HEK293 (cell line): ENCODE results near the gene OPN1LW.
A peak's percentile ranks its signal among the peaks of the same experiment; 100 is the strongest.

Source experiments
- CTCF ChIA-PET: fragments of 350-600 bp; formaldehyde crosslinking; extraction: SDS; loops from one replicate; lab custom pipeline; 2021; ENCODE audit warnings: antibody characterized with exemption; lab: Yijun Ruan, JAX
- POLR2A ChIA-PET: fragments of 300-600 bp; formaldehyde crosslinking; extraction: SDS; loops from one replicate; lab custom pipeline; 2020; ENCODE audit warnings: antibody characterized with exemption, inconsistent platforms; lab: Yijun Ruan, JAX
- H3K27ac ChIP-seq: fragments of 200-500 bp; sonication (Bioruptor generic); 2 replicates; pipeline ENCODE4 v1.5.1; 2014; ENCODE audit warnings: low read depth, low read length, control low read depth, inconsistent platforms; ENCODE audit errors: extremely low read depth
- H3K36me3 ChIP-seq, 2 experiments: fragments of 200-500 bp in 1 of 2; sonication (Bioruptor generic) in 1 of 2; 1 replicate in 1 of 2; 2 replicates in 1 of 2; pipeline ENCODE4 v1.5.1; 2014 to 2017; ENCODE audit warnings: inconsistent platforms in 2 of 2, low read length in 2 of 2; ENCODE audit not compliant: control insufficient read depth in 2 of 2, insufficient read depth in 1 of 2
- H3K4me1 ChIP-seq: fragments of 200-500 bp; sonication (Bioruptor generic); 2 replicates; pipeline ENCODE4 v1.5.1; 2014; ENCODE audit warnings: mild to moderate bottlenecking, low read length, inconsistent platforms; ENCODE audit not compliant: control insufficient read depth, insufficient read depth
- H3K4me3 ChIP-seq: 2 replicates; pipeline ENCODE4 v1.5.1; 2011; ENCODE audit warnings: low read depth, mild to moderate bottlenecking, control low read depth, low read length, moderate library complexity
- H3K9me3 ChIP-seq: fragments of 200-500 bp; sonication (Bioruptor generic); 2 replicates; pipeline ENCODE4 v1.5.1; 2014; ENCODE audit warnings: low read depth, low read length, inconsistent platforms; ENCODE audit not compliant: control insufficient read depth, insufficient read depth
- BCL11B ChIP-seq: fragments of 450-650 bp; formaldehyde crosslinking; IDR thresholded peaks from 2 replicates; pipeline ENCODE4 v1.5.1; 2016; ENCODE audit warnings: low read depth, missing biosample characterization, missing genetic modification characterization
- FEZF1 ChIP-seq: fragments of 450-650 bp; formaldehyde crosslinking; IDR thresholded peaks from 2 replicates; pipeline ENCODE4 v1.5.1; 2016; ENCODE audit warnings: missing biosample characterization, missing genetic modification characterization
- KLF1 ChIP-seq: fragments of 450-650 bp; formaldehyde crosslinking; IDR thresholded peaks from 2 replicates; pipeline ENCODE4 v1.5.1; 2016; ENCODE audit warnings: missing biosample characterization, missing genetic modification characterization
- REPIN1 ChIP-seq: fragments of 450-650 bp; formaldehyde crosslinking; IDR thresholded peaks from 2 replicates; pipeline ENCODE4 v1.5.1; 2017; ENCODE audit warnings: missing biosample characterization, missing genetic modification characterization, low read depth
- SETDB1 ChIP-seq: IDR thresholded peaks from one replicate; pipeline ENCODE4 v1.6.1; 2017; ENCODE audit warnings: mild to moderate bottlenecking, low read length, moderate library complexity, mixed read lengths; ENCODE audit not compliant: insufficient read length
- ZNF133 ChIP-seq: fragments of 450-650 bp; formaldehyde crosslinking; IDR thresholded peaks from 2 replicates; pipeline ENCODE4 v1.5.1; 2016; ENCODE audit warnings: missing biosample characterization, missing genetic modification characterization
- ZNF19 ChIP-seq: fragments of 450-650 bp; formaldehyde crosslinking; IDR thresholded peaks from 2 replicates; pipeline ENCODE4; 2016; ENCODE audit warnings: missing biosample characterization, missing genetic modification characterization, low read depth
- ZNF214 ChIP-seq: fragments of 450-650 bp; formaldehyde crosslinking; IDR thresholded peaks from 2 replicates; pipeline ENCODE4 v1.5.1; 2017; ENCODE audit warnings: missing biosample characterization, mild to moderate bottlenecking, missing genetic modification characterization, borderline replicate concordance
- ZNF366 ChIP-seq: fragments of 450-650 bp; formaldehyde crosslinking; conservative IDR thresholded peaks from 2 replicates; pipeline ENCODE4 v1.5.1; 2016; ENCODE audit warnings: missing biosample characterization, missing genetic modification characterization
- ZNF398 ChIP-seq: fragments of 450-650 bp; formaldehyde crosslinking; IDR thresholded peaks from 2 replicates; pipeline ENCODE4 v1.5.1; 2017; ENCODE audit warnings: missing biosample characterization, missing genetic modification characterization
- ZNF521 ChIP-seq: fragments of 450-650 bp; formaldehyde crosslinking; IDR thresholded peaks from 2 replicates; pipeline ENCODE4 v1.5.1; 2017; ENCODE audit warnings: missing biosample characterization, mild to moderate bottlenecking, missing genetic modification characterization
- ZNF555 ChIP-seq: fragments of 450-650 bp; formaldehyde crosslinking; conservative IDR thresholded peaks from 2 replicates; pipeline ENCODE4 v1.5.1; 2017; ENCODE audit warnings: missing biosample characterization, mild to moderate bottlenecking, missing genetic modification characterization, inconsistent platforms
- ZNF596 ChIP-seq: fragments of 450-650 bp; IDR thresholded peaks from 2 replicates; pipeline ENCODE4 v1.5.0; 2018; ENCODE audit warnings: missing biosample characterization, mild to moderate bottlenecking, missing genetic modification characterization, moderate library complexity
- ZNF624 ChIP-seq: fragments of 450-650 bp; formaldehyde crosslinking; IDR thresholded peaks from 2 replicates; pipeline ENCODE4 v1.5.1; 2017; ENCODE audit warnings: missing biosample characterization, missing genetic modification characterization
- ZNF837 ChIP-seq: fragments of 450-650 bp; formaldehyde crosslinking; IDR thresholded peaks from 2 replicates; pipeline ENCODE4 v1.5.1; 2016; ENCODE audit warnings: missing biosample characterization, missing genetic modification characterization
- TF ChIP-seq, protein P1 (sequence below): fragments of 450-650 bp; formaldehyde crosslinking; conservative IDR thresholded peaks from 2 replicates; pipeline ENCODE4 v1.5.1; 2016; ENCODE audit warnings: low read depth, missing biosample characterization, missing genetic modification characterization
- TF ChIP-seq, protein P2 (sequence below): fragments of 450-650 bp; formaldehyde crosslinking; conservative IDR thresholded peaks from 2 replicates; pipeline ENCODE4 v1.5.1; 2016; ENCODE audit warnings: low read depth, missing biosample characterization, missing genetic modification characterization

Gene OPN1LW

DNA sequence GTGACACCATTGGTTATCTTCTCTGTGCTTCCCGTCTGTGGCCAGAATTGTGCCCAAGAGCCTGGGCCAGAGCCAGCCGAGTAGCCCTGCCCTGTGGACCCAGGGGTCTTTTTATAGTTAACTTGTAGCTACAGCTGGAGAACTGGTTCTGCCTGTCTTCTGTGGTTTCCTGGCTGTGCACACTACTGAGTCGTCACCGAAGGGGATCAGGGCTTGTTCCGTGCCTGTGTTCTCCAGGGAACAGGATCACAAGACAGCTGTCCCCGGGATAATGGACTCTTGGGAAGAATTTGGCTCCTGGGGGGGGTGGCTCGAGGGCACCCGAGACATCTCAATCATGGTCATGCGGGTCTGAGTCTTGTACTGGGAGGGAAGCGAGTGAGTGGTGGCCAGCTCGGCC lies 22.1 kb upstream of the OPN1LW start:
- H3K4me3 ChIP-seq, result no peak overlapping the region
- H3K36me3 ChIP-seq, result no peaks in the 10 kb centered on the region
- no peak overlapping the region for H3K27ac ChIP-seq
- TF ChIP-seq ZNF624 (tag by site-specific recombination) (no peak), ZNF596 (tag by site-specific recombination) (no peak), ZNF133 (no peak)
- TF ChIP-seq, all 188 proteins: peak for 0
- H3K4me1 ChIP-seq, result no peaks in the 10 kb centered on the region
- ChIA-PET POLR2A (no interaction called here), CTCF (no interaction called here)
- H3K9me3 ChIP-seq, result no peaks in the 10 kb centered on the region; the same call in 1 of the 2 replicates

GRCh38 chrX:154123241-154124219 lies 20.5 kb upstream of the OPN1LW start:
- Histone ChIP-seq H3K4me1 (no peaks in the 10 kb centered on the region), H3K9me3 (no peaks in the 10 kb centered on the region; the same call in 1 of the 2 replicates), H3K36me3 (no peaks in the 10 kb centered on the region), H3K4me3 (no peak overlapping the region), H3K27ac (no peak overlapping the region)
- ChIA-PET POLR2A (no interaction called here), CTCF (interaction anchor here (0.7 to 1.0 kb wide), 3 partner anchors 12 to 873 kb away, joined by 3 to 5 read pairs (median 4); no protein-coding TSS in a partner anchor)
- TF ChIP-seq ZNF19 (tag by site-specific recombination) (no peak), FEZF1 (tag by site-specific recombination) (peak; percentile 31; the same call in 1 of the 2 replicates), ZNF214 (tag by site-specific recombination) (no peak)
- TF ChIP-seq, protein P1, sequence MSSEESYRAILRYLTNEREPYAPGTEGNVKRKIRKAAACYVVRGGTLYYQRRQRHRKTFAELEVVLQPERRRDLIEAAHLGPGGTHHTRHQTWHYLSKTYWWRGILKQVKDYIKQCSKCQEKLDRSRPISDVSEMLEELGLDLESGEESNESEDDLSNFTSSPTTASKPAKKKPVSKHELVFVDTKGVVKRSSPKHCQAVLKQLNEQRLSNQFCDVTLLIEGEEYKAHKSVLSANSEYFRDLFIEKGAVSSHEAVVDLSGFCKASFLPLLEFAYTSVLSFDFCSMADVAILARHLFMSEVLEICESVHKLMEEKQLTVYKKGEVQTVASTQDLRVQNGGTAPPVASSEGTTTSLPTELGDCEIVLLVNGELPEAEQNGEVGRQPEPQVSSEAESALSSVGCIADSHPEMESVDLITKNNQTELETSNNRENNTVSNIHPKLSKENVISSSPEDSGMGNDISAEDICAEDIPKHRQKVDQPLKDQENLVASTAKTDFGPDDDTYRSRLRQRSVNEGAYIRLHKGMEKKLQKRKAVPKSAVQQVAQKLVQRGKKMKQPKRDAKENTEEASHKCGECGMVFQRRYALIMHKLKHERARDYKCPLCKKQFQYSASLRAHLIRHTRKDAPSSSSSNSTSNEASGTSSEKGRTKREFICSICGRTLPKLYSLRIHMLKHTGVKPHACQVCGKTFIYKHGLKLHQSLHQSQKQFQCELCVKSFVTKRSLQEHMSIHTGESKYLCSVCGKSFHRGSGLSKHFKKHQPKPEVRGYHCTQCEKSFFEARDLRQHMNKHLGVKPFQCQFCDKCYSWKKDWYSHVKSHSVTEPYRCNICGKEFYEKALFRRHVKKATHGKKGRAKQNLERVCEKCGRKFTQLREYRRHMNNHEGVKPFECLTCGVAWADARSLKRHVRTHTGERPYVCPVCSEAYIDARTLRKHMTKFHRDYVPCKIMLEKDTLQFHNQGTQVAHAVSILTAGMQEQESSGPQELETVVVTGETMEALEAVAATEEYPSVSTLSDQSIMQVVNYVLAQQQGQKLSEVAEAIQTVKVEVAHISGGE (tag by site-specific recombination), result no peak

- H3K27ac ChIP-seq, result no peak overlapping the region
- H3K9me3 ChIP-seq, result no peaks in the 10 kb centered on the region; the same call in 1 of the 2 replicates
- no peak overlapping the region for H3K4me3 ChIP-seq
- ChIA-PET CTCF (no interaction called here), POLR2A (no interaction called here)
- no peaks in the 10 kb centered on the region for H3K36me3 ChIP-seq
- TF ChIP-seq SETDB1, result no peak
- no peak for TF ChIP-seq ZNF555 (tag by site-specific recombination)
- TF ChIP-seq ZNF837 (tag by site-specific recombination), result no peak
- TF ChIP-seq BCL11B (tag by site-specific recombination), result no peak
- no peak for TF ChIP-seq ZNF521
- TF ChIP-seq ZNF398 (tag by site-specific recombination), result no peak
- no peak for TF ChIP-seq ZNF366 (tag by site-specific recombination)
- TF ChIP-seq, protein P2, sequence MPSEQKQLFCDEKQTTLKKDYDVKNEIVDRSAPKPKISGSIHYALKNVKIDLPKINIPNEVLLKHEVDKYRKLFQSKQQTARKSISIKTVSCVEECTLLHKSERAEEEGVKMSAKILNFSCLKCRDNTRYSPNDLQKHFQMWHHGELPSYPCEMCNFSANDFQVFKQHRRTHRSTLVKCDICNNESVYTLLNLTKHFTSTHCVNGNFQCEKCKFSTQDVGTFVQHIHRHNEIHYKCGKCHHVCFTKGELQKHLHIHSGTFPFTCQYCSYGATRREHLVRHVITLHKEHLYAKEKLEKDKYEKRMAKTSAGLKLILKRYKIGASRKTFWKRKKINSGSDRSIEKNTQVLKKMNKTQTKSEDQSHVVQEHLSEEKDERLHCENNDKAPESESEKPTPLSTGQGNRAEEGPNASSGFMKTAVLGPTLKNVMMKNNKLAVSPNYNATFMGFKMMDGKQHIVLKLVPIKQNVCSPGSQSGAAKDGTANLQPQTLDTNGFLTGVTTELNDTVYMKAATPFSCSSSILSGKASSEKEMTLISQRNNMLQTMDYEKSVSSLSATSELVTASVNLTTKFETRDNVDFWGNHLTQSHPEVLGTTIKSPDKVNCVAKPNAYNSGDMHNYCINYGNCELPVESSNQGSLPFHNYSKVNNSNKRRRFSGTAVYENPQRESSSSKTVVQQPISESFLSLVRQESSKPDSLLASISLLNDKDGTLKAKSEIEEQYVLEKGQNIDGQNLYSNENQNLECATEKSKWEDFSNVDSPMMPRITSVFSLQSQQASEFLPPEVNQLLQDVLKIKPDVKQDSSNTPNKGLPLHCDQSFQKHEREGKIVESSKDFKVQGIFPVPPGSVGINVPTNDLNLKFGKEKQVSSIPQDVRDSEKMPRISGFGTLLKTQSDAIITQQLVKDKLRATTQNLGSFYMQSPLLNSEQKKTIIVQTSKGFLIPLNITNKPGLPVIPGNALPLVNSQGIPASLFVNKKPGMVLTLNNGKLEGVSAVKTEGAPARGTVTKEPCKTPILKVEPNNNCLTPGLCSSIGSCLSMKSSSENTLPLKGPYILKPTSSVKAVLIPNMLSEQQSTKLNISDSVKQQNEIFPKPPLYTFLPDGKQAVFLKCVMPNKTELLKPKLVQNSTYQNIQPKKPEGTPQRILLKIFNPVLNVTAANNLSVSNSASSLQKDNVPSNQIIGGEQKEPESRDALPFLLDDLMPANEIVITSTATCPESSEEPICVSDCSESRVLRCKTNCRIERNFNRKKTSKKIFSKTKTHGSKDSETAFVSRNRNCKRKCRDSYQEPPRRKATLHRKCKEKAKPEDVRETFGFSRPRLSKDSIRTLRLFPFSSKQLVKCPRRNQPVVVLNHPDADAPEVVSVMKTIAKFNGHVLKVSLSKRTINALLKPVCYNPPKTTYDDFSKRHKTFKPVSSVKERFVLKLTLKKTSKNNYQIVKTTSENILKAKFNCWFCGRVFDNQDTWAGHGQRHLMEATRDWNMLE (tag by site-specific recombination), result no peak
- TF ChIP-seq KLF1 (tag by site-specific recombination), result no peak
- TF ChIP-seq REPIN1 (tag by site-specific recombination), result no peak
- no peaks in the 10 kb centered on the region for H3K4me1 ChIP-seq
Observed at GRCh38 chrX:154125391-154126040, 18.5 kb upstream of the OPN1LW start.
